Cardiac muscle cell (in vitro differentiated cells and primary cell): Measurements from ENCODE around the gene GTF2H1. TPM values are rescaled to one million over a fixed set of nuclear protein-coding genes. Genes with fewer than 3 reads are reported as not detected.

ENCODE experiments used
- DNase-seq, 2 donors: peaks; one replicate each; pipeline versions ENCODE4 v3.0.0 to v3.0.0-alpha.2; 2010 to 2017; ENCODE audit warnings: low read depth in 1 of 2, low spot score in 1 of 2
- H3K27ac ChIP-seq: fragments of 200-600 bp; sonication (generic); 2 replicates; pipeline ENCODE4 v1.5.1; 2016
- H3K27me3 ChIP-seq: fragments of 200-600 bp; sonication (generic); 2 replicates; pipeline ENCODE4 v1.6.0; 2016; ENCODE audit warnings: control low read depth
- H3K36me3 ChIP-seq: fragments of 200-600 bp; sonication (generic); 2 replicates; pipeline ENCODE4 v1.5.1; 2016; ENCODE audit warnings: control low read depth
- H3K4me1 ChIP-seq: fragments of 200-600 bp; sonication (generic); 2 replicates; pipeline ENCODE4 v1.8.1; 2017; ENCODE audit warnings: low read depth, mild to moderate bottlenecking, mixed run types
- H3K4me3 ChIP-seq: fragments of 200-600 bp; sonication (generic); 2 replicates; pipeline ENCODE4 v1.5.1; 2016; ENCODE audit warnings: mild to moderate bottlenecking
- H3K9me3 ChIP-seq: fragments of 200-600 bp; sonication (generic); 2 replicates; pipeline ENCODE4 v1.5.1; 2017; ENCODE audit warnings: low read depth, mild to moderate bottlenecking, control low read depth
- polyA plus RNA-seq: library from polyadenylated mRNA; unstranded; fragments of >200 nt; fragmentation: Nextera tagmentation; extraction: Ambion mirVana; gene quantifications from 2 replicates; pipeline ENCODE4 v1.2.1, GENCODE V29; 2016
- total RNA-seq: library from RNA; depleted of rRNA; stranded (reverse); fragments of >200 nt; gene quantifications from 2 replicates; pipeline ENCODE4 v1.2.3, GENCODE V29; 2016
- TF ChIP-seq, protein P1 (sequence below): IDR thresholded peaks from 2 replicates; pipeline ENCODE4 v1.5.1; 2012; ENCODE audit warnings: low read depth, mild to moderate bottlenecking, low read length

GTF2H1 gene
- total and polyA plus RNA-seq, 2 experiments from 2014 or later, result 24.6 to 25.8 TPM

DNA sequence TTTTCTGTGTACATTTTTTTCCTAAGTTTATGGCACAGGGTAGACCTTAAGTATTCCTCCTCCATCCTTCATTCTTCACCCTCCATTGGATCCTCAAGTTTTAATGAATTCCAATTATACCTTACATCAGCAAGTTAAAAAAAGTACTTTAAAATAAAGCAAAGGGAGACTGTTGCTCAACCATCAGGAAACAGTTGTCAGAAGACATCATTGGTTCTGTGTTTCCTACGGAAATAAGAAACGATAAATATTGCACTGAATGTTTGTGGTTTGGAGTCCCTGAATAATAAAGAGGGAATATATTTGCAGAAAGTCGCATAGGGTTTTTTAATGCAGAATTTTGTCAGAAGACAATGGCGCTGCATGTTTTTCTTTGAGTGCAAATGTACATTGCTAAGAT, 43.9 kb downstream of the GTF2H1 start:
- Histone ChIP-seq H3K9me3 (no peaks in the 10 kb centered on the region), H3K27me3 (no peaks in the 10 kb centered on the region), H3K27ac (no peak overlapping the region), H3K4me3 (no peak overlapping the region), H3K36me3 (peaks cover 47% of the 10 kb centered on the region), H3K4me1 (no peaks in the 10 kb centered on the region)
- peak in 1 of 2 donors; percentile 65 for DNase-seq
- TF ChIP-seq, protein P1, sequence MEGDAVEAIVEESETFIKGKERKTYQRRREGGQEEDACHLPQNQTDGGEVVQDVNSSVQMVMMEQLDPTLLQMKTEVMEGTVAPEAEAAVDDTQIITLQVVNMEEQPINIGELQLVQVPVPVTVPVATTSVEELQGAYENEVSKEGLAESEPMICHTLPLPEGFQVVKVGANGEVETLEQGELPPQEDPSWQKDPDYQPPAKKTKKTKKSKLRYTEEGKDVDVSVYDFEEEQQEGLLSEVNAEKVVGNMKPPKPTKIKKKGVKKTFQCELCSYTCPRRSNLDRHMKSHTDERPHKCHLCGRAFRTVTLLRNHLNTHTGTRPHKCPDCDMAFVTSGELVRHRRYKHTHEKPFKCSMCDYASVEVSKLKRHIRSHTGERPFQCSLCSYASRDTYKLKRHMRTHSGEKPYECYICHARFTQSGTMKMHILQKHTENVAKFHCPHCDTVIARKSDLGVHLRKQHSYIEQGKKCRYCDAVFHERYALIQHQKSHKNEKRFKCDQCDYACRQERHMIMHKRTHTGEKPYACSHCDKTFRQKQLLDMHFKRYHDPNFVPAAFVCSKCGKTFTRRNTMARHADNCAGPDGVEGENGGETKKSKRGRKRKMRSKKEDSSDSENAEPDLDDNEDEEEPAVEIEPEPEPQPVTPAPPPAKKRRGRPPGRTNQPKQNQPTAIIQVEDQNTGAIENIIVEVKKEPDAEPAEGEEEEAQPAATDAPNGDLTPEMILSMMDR, result no peak

DNA sequence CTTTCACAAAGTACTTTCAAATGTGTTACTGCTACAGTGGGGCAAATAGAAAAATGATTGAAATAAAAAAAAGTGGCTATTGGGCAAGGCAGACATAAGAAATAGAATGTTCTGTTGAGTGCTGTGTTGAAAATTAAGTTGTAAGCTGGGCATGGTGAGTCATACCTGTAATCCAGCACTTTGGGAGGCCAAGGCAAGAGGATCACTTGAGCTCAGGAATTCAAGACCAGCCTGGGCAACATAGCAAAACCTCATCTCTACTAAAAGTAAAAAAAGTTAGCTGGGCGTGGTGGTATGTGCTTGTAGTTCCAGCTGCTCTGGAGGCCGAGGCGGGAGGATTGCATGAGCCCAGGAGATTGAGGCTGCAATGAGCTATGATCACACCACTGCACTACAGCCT, 45.1 kb downstream of the GTF2H1 start:
- no peaks in the 10 kb centered on the region for H3K9me3 ChIP-seq
- DNase-seq, result peak in 1 of 2 donors; percentile 33
- H3K27me3 ChIP-seq, result no peaks in the 10 kb centered on the region
- peaks cover 37% of the 10 kb centered on the region for H3K36me3 ChIP-seq
- no peak overlapping the region for H3K27ac ChIP-seq
- no peaks in the 10 kb centered on the region for H3K4me1 ChIP-seq
- TF ChIP-seq, protein P1, result no peak
- H3K4me3 ChIP-seq, result no peak overlapping the region

DNA sequence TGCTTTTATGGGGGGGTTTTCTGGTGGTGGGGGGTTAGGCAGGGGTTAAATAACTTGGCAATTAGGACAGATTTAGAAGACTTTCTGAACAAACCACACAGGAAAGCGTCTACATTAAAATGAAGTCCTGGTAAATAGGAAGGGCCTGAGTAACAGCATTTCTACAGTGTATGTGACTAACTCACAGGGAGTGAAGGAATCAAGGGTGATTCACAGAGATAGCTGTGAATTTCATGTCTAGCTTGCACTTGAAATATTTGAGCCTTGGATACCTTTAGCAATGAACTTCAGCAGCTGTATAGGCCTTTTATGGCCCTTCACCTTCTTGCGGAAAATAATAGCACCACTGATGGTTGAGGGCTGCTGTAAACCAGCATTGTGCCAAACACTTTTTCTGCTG, 45.9 kb downstream of the GTF2H1 start:
- peak in 1 of 2 donors; percentile 50 for DNase-seq
- no peaks in the 10 kb centered on the region for H3K4me1 ChIP-seq
- H3K27ac ChIP-seq, result peak overlapping the region; percentile 21
- H3K9me3 ChIP-seq, result no peaks in the 10 kb centered on the region
- TF ChIP-seq, protein P1, result no peak
- no peak overlapping the region for H3K4me3 ChIP-seq
- H3K27me3 ChIP-seq, result no peaks in the 10 kb centered on the region
- peaks cover 32% of the 10 kb centered on the region for H3K36me3 ChIP-seq

DNA sequence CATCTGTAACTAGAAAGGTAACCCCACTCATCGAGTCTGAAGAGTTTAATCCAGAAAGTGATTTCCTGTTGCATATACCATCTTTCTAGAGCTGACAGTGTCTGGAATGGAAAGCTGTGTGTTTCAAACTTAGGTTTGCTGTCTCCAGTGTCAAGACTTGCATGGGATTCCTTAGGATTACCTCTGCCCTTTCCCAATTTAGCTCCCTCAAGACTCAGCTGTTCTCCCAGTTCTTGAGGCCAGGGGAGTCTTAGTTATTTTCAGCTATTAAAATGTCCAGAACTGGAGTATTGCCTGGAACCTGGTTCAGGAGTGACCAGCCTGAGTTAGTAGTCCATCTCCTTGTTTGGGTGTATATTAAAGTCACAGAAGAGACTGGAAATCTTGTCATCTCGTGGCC, 47.0 kb downstream of the GTF2H1 start:
- TF ChIP-seq, protein P1, result no peak
- Histone ChIP-seq H3K27ac (peak overlapping the region; percentile 59), H3K36me3 (peaks cover 24% of the 10 kb centered on the region), H3K4me3 (no peak overlapping the region), H3K4me1 (no peaks in the 10 kb centered on the region), H3K9me3 (no peaks in the 10 kb centered on the region), H3K27me3 (no peaks in the 10 kb centered on the region)
- no peak for DNase-seq

DNA sequence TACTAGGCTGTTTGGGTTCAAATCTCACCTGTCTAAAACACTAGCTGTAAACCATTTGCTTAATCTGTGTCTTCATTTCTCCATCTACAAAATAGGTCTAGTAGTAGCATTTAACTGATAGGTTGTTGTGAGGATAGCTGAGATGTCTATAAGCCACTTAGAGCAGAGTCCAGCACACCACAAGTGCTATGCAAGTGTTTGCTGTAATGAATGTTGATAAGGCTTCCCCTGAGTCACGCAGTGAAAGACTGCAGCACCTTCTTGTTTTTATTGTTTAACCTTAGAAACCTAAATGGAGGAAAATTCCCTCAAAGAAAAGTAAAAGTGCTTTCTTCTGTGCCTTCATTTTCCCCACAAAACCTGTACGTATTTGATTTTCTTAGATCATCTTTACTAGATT, 48.9 kb downstream of the GTF2H1 start:
- Histone ChIP-seq H3K4me3 (no peak overlapping the region), H3K27me3 (no peaks in the 10 kb centered on the region), H3K4me1 (no peaks in the 10 kb centered on the region), H3K36me3 (peaks cover 10% of the 10 kb centered on the region), H3K27ac (peak overlapping the region; percentile 2), H3K9me3 (no peaks in the 10 kb centered on the region)
- TF ChIP-seq, protein P1, result no peak
- peak; percentile 20 to 56 for DNase-seq

DNA sequence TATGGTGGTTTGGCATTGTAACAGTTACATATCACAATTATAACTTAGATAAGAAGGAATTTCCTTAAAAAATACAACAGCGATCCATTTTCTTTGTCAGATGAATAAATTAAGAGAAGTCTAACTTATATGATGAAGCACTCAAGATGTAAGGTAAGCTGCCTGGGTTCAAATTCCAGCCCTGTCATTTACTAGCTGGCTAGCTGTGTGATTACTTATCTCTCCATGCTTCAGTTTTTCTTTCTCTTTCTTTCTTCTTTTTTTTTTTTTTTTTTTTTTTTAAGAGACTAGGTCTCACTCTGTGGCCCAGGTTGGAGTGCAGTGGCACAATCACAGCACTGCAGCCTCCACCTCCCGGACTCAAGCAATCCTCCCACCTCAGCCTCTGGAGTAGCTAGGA, 49.8 kb downstream of the GTF2H1 start:
- TF ChIP-seq, protein P1, result no peak
- Histone ChIP-seq H3K36me3 (peaks cover under 1% of the 10 kb centered on the region), H3K27me3 (no peaks in the 10 kb centered on the region), H3K27ac (no peak overlapping the region), H3K4me1 (no peaks in the 10 kb centered on the region), H3K9me3 (no peaks in the 10 kb centered on the region), H3K4me3 (no peak overlapping the region)
- no peak for DNase-seq
